Activated naive CD8-positive, alpha-beta T cell treated with anti-CD3 and anti-CD28 coated beads, Interleukin-2, amount 10 ng/mL, durations not matched to agents 7 days and 5 days (primary cell): ENCODE data around the gene METTL26. TPM values are rescaled to one million over a fixed set of nuclear protein-coding genes. Genes with fewer than 3 reads are reported as not detected.

Experiments
- ATAC-seq: fragments of 150-1000 bp; cut with Tn5 transposase; one replicate; pipeline ENCODE4 v1.10.0; 2021; ENCODE audit warnings: low read depth, moderate library complexity
- POLR2A ChIA-PET: fragments of 350-600 bp; sonication (Branson Sonifier 250); formaldehyde crosslinking; loops from one replicate; lab custom pipeline; 2021; ENCODE audit warnings: antibody characterized with exemption; lab: Charles Lee
- DNase-seq: peaks from one replicate; pipeline ENCODE4 v3.0.0; 2021
- H3K27ac Mint-ChIP-seq: one replicate; pipeline ENCODE4 v1.8.0; 2022; ENCODE audit warnings: mild to moderate bottlenecking, mixed read lengths
- H3K27me3 Mint-ChIP-seq: one replicate; pipeline ENCODE4 v1.8.0; 2022; ENCODE audit warnings: mild to moderate bottlenecking, moderate library complexity, mixed read lengths
- H3K36me3 Mint-ChIP-seq: one replicate; pipeline ENCODE4 v1.8.0; 2021; ENCODE audit warnings: mild to moderate bottlenecking, mixed read lengths
- H3K4me1 Mint-ChIP-seq: one replicate; pipeline ENCODE4 v1.8.0; 2021; ENCODE audit warnings: mixed read lengths
- H3K4me3 Mint-ChIP-seq: one replicate; pipeline ENCODE4 v1.8.0; 2022; ENCODE audit warnings: mild to moderate bottlenecking, moderate library complexity, mixed read lengths
- H3K9me3 Mint-ChIP-seq: one replicate; pipeline ENCODE4 v1.8.0; 2021; ENCODE audit warnings: mixed read lengths
- total RNA-seq, 2 experiments: library from RNA; stranded (reverse); gene quantifications; one replicate each; pipeline ENCODE4 v1.2.3, GENCODE V29; 2021

The METTL26 gene
- total RNA-seq, 2 experiments from 2014 or later, result 75.7 to 81.2 TPM

DNA sequence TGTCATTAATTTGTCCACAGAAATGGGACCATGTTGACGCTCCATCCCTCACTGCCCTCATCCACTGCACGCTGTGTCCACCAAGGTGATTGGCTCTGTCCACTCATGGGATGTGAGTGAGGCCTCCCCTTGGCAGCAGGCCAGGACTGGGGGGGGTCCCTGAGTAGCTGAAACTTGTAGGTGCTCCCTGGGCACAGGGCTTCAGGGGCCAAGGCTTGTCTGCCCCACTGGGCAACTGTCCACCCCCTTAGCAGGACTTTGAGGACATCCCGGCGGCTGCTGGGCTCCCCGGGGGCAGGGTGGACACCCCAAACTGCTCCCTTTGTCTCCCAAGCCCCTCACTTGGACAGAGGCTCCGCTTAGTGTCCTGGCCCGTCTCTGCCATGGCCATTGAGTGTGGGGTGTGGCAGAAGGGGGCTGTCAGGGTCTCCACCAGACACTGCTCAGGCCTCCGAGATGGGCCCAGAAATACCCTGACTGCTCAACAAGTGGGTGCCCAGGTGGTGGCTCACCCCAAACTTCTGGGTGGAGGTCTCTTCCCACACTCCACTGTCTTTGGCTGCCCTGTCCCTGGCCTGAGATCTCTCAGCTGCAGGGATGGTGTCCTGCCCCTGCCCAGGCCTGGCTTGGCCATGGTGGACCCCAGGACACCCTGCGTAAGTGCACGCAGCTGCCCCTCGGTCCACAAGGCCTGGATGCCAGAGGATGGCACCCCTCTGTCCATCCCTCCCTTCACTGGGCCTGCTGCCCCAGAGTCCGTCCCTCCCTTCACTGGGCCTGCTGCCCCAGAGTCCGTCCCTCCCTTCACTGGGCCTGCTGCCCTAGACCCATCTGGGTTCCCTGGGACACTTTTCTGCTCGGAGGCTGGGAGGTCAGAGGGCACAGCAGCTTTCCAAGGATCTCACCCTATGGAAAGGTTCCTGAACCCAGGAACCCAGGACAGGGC is 49.2 kb downstream of the METTL26 start:
- Mint-ChIP-seq H3K36me3 (no peaks in the 10 kb centered on the region), H3K9me3 (no peaks in the 10 kb centered on the region), H3K4me3 (peak overlapping the region; percentile 94), H3K27me3 (no peaks in the 10 kb centered on the region), H3K4me1 (peaks cover 13% of the 10 kb centered on the region), H3K27ac (peak overlapping the region; percentile 98)
- ATAC-seq, result no peak
- POLR2A ChIA-PET, result interaction anchor here (0.6 to 2.2 kb wide), 5 partner anchors 16 to 197 kb away, joined by 3 to 7 read pairs (median 4); partner anchors contain the start of genes CAPN15 and WDR90
- DNase-seq, result no peak

DNA sequence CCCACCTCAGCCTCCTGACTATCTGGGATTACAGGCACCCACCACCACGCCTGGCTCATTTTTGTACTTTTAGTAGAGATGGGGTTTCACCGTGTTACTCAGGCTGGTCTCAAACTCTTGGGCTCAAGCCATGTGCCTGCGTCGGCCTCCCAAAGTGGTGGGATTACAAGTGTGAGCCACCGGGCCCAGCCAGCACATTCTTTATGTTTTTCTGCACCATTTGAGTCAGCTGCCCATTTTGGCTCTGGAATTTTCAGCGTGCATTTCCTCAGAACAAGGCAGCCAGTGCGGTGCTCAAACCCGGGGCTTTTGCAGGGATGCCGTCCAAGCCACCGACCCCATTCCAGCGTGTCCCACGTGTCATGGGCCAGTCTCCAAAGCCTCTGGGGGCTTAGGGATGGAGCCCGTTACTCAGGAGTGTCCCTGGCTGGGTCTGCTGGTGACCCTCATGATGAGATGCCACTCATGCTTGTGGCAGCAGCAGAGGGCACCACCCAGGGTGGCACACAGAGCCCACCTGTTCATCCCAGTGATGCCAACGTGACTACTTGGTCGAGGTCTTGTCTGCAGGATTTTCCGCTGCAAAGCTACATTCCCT is 50.0 kb downstream of the METTL26 start:
- Mint-ChIP-seq H3K27me3 (no peaks in the 10 kb centered on the region), H3K36me3 (no peaks in the 10 kb centered on the region), H3K4me3 (no peak overlapping the region), H3K4me1 (peaks cover 12% of the 10 kb centered on the region), H3K27ac (no peak overlapping the region), H3K9me3 (no peaks in the 10 kb centered on the region)
- ATAC-seq, result no peak
- DNase-seq, result no peak
- POLR2A ChIA-PET, result interaction anchor here (0.6 to 2.2 kb wide), 2 partner anchors 15 to 197 kb away, joined by 3 to 4 read pairs; no protein-coding TSS in a partner anchor

DNA sequence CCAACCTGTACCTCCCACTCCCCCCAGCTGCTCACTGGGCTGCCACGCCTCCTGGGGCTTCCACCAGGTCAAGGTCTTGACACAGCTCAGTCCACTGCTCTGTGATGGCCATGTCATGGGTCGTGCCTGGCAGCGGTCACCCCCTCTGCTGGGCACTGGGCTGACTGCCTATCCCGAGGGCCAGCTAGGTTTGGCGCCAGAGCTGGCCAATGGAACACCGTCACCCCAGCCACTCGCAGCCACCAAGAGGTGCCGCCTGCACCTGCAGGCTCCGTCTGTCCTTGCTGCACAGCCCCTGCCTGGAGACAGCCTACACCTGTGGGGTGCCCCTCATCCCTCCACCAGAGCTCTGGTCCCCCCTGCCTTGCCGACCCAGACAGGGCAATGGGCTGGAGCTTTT is 50.8 kb downstream of the METTL26 start:
- H3K36me3 Mint-ChIP-seq, result no peaks in the 10 kb centered on the region
- no peak overlapping the region for H3K4me3 Mint-ChIP-seq
- H3K27ac Mint-ChIP-seq, result no peak overlapping the region
- DNase-seq (no peak), ATAC-seq (no peak)
- no peaks in the 10 kb centered on the region for H3K9me3 Mint-ChIP-seq
- POLR2A ChIA-PET, result interaction anchor here (2.2 kb wide), 1 partner anchor 14 kb away, joined by 4 read pairs; no protein-coding TSS in a partner anchor
- peaks cover 5% of the 10 kb centered on the region for H3K4me1 Mint-ChIP-seq
- no peaks in the 10 kb centered on the region for H3K27me3 Mint-ChIP-seq

Other genes with a start within 250 kb of the METTL26 start
- 1 to 10 TPM; 8.2 to 8.8 TPM for gene NME4, start 239.1 kb downstream of the METTL26 start, total RNA-seq
- 1 to 10 TPM; 5.6 to 7.9 TPM for gene DECR2, start 234.4 kb downstream of the METTL26 start, total RNA-seq
- gene RAB11FIP3, start 210.7 kb downstream of the METTL26 start, total RNA-seq, result 10 to 100 TPM; 28.8 to 29.3 TPM
- 10 to 100 TPM; 83.5 to 87.4 TPM for gene CAPN15, start 108.6 kb downstream of the METTL26 start, total RNA-seq
- not detected for gene PRR35, start 75.9 kb downstream of the METTL26 start, total RNA-seq
- 1 to 10 TPM; 3.0 to 3.6 TPM for gene NHLRC4, start 69.3 kb downstream of the METTL26 start, total RNA-seq
- 10 to 100 TPM; 46.3 to 54.3 TPM for gene PIGQ, start 66.3 kb downstream of the METTL26 start, total RNA-seq
- gene RAB40C, start 46.2 kb downstream of the METTL26 start, total RNA-seq, result 10 to 100 TPM; 15.1 to 18.2 TPM
- gene WFIKKN1, start 5.3 kb downstream of the METTL26 start, total RNA-seq, result under 1 TPM; 0.47 to 0.60 TPM
- gene MCRIP2, start 5.5 kb upstream of the METTL26 start, total RNA-seq, result 10 to 100 TPM; 35.4 to 43.0 TPM
- 10 to 100 TPM; 73.2 to 79.1 TPM for gene WDR90, start 13.1 kb upstream of the METTL26 start, total RNA-seq
- 100 to 1,000 TPM; 173 to 183 TPM for gene RHOT2, start 31.8 kb upstream of the METTL26 start, total RNA-seq
- 1 to 10 TPM; 1.1 to 1.7 TPM for gene RHBDL1, start 39.4 kb upstream of the METTL26 start, total RNA-seq
- 10 to 100 TPM; 74.3 to 93.3 TPM for gene STUB1, start 44.1 kb upstream of the METTL26 start, total RNA-seq
- 10 to 100 TPM; 34.0 to 38.3 TPM for gene JMJD8, start 48.0 kb upstream of the METTL26 start, total RNA-seq
- gene WDR24, start 54.1 kb upstream of the METTL26 start, total RNA-seq, result 10 to 100 TPM; 18.7 to 20.3 TPM
- 10 to 100 TPM; 15.9 to 21.8 TPM for gene FBXL16, start 69.5 kb upstream of the METTL26 start, total RNA-seq
- gene METRN, start 78.8 kb upstream of the METTL26 start, total RNA-seq, result 10 to 100 TPM; 10.0 to 12.4 TPM
- gene ANTKMT, start 84.8 kb upstream of the METTL26 start, total RNA-seq, result 10 to 100 TPM; 21.6 to 23.2 TPM
- gene CCDC78, start 90.1 kb upstream of the METTL26 start, total RNA-seq, result 1 to 10 TPM; 5.8 to 6.1 TPM
- gene HAGHL, start 90.8 kb upstream of the METTL26 start, total RNA-seq, result 10 to 100 TPM; 25.8 to 34.2 TPM
- 10 to 100 TPM; 39.6 to 42.4 TPM for gene CIAO3, start 104.7 kb upstream of the METTL26 start, total RNA-seq
- not detected for gene MSLN, start 124.4 kb upstream of the METTL26 start, total RNA-seq
- 10 to 100 TPM; 25.1 to 26.6 TPM for gene RPUSD1, start 152.1 kb upstream of the METTL26 start, total RNA-seq
- 10 to 100 TPM; 92.8 to 94.2 TPM for gene CHTF18, start 152.3 kb upstream of the METTL26 start, total RNA-seq
- not detected for gene GNG13, start 164.4 kb upstream of the METTL26 start, total RNA-seq